Transverse colon (tissue), 3 donors: ENCODE measurements around the gene GPR108.

ENCODE experiments used
- EP300 ChIP-seq: sonication (generic); formaldehyde crosslinking; IDR thresholded peaks from one replicate; pipeline ENCODE4 v1.6.1; 2017; ENCODE audit warnings: antibody characterized with exemption, low read depth
- TF ChIP-seq, protein P1 (sequence below), 5 experiments: fragments of 200-600 bp in 3 of 5; fragments of 450-650 bp in 2 of 5; sonication (generic) in 3 of 5; IDR thresholded peaks; 1 replicate in 2 of 5; 2 replicates in 3 of 5; pipeline ENCODE4 v1.5.1; 2016 to 2017; ENCODE audit warnings: antibody characterized with exemption in 5 of 5, inconsistent platforms in 3 of 5, mild to moderate bottlenecking in 2 of 5, moderate library complexity in 1 of 5

DNA sequence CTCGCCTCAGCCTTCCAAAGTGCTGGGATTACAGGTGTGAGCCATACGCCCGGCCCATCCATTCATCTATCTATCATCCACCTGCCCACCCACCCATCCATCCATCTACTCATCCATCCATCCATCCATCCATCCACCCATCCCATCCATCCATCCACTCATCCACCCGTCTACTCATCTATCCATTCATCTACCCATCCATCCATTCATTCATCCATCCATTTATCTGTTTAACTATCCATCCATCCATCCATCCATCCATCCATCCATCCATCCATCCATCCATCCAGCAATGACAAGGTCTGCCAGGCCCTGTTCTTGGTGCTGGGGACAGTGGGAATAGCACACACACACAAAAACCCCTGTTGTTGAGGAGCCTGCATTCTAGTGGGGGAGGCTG is 39.6 kb upstream of the GPR108 start:
- no peak for TF ChIP-seq EP300
- TF ChIP-seq, protein P1, sequence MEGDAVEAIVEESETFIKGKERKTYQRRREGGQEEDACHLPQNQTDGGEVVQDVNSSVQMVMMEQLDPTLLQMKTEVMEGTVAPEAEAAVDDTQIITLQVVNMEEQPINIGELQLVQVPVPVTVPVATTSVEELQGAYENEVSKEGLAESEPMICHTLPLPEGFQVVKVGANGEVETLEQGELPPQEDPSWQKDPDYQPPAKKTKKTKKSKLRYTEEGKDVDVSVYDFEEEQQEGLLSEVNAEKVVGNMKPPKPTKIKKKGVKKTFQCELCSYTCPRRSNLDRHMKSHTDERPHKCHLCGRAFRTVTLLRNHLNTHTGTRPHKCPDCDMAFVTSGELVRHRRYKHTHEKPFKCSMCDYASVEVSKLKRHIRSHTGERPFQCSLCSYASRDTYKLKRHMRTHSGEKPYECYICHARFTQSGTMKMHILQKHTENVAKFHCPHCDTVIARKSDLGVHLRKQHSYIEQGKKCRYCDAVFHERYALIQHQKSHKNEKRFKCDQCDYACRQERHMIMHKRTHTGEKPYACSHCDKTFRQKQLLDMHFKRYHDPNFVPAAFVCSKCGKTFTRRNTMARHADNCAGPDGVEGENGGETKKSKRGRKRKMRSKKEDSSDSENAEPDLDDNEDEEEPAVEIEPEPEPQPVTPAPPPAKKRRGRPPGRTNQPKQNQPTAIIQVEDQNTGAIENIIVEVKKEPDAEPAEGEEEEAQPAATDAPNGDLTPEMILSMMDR (IDR thresholded peaks at IDR 0.05) = no peak
